OCI-LY1 (cell line): ENCODE results near the gene ETFB.

Experiments
- H2AFZ ChIP-seq: fragments of 200-600 bp; sonication (generic), shearing (Covaris generic); 2 replicates; pipeline ENCODE4 v1.6.0; 2014; ENCODE audit warnings: antibody characterized with exemption, mild to moderate bottlenecking, low read length
- H3F3A ChIP-seq: fragments of 200-600 bp; sonication (generic), shearing (Covaris generic); 2 replicates; pipeline ENCODE4 v1.6.0; 2014; ENCODE audit warnings: mild to moderate bottlenecking, antibody characterized with exemption, low read length, moderate library complexity; ENCODE audit not compliant: insufficient read depth
- H3K27ac ChIP-seq: fragments of 200-600 bp; sonication (generic); 2 replicates; pipeline ENCODE4 v1.5.1; 2014; ENCODE audit warnings: low read length, mixed run types, mild to moderate bottlenecking, low read depth; ENCODE audit not compliant: poor library complexity, severe bottlenecking
- H3K27me3 ChIP-seq: fragments of 200-600 bp; sonication (generic); 2 replicates; pipeline ENCODE4 v1.6.0; 2014; ENCODE audit warnings: antibody characterized with exemption, mild to moderate bottlenecking, low read length, moderate library complexity; ENCODE audit not compliant: insufficient read depth
- H3K36me3 ChIP-seq: fragments of 200-600 bp; sonication (generic); 2 replicates; pipeline ENCODE4 v1.6.1; 2014; ENCODE audit warnings: mild to moderate bottlenecking, antibody characterized with exemption, low read length, moderate library complexity, mixed read lengths; ENCODE audit not compliant: insufficient read depth
- H3K4me1 ChIP-seq: fragments of 200-600 bp; sonication (generic); 2 replicates; pipeline ENCODE4 v1.5.1; 2014; ENCODE audit warnings: mild to moderate bottlenecking, low read length, moderate library complexity; ENCODE audit not compliant: insufficient read depth, severe bottlenecking
- H3K4me2 ChIP-seq: fragments of 200-600 bp; sonication (generic), shearing (Covaris generic); 2 replicates; pipeline ENCODE4 v1.6.1; 2014; ENCODE audit warnings: low read length
- H3K4me3 ChIP-seq: fragments of 200-600 bp; sonication (generic); 2 replicates; pipeline ENCODE4 v1.5.1; 2014; ENCODE audit warnings: low read length, low read depth, mild to moderate bottlenecking, mixed read lengths; ENCODE audit not compliant: poor library complexity, severe bottlenecking
- H3K79me2 ChIP-seq: fragments of 200-600 bp; shearing (Covaris generic); 2 replicates; pipeline ENCODE4 v1.6.1; 2016; ENCODE audit warnings: mixed run types, low read length, mixed read lengths; ENCODE audit not compliant: insufficient read depth
- H3K9ac ChIP-seq: fragments of 200-600 bp; sonication (generic), shearing (Covaris generic); 2 replicates; pipeline ENCODE4 v1.6.1; 2014; ENCODE audit warnings: mild to moderate bottlenecking, low read length, mixed read lengths
- H3K9me2 ChIP-seq: fragments of 200-600 bp; sonication (generic), shearing (Covaris generic); 2 replicates; pipeline ENCODE4 v1.6.1; 2014; ENCODE audit warnings: low read depth, mild to moderate bottlenecking, low read length, mixed read lengths
- H3K9me3 ChIP-seq: fragments of 200-600 bp; shearing (Covaris generic); 2 replicates; pipeline ENCODE4 v1.6.1; 2014; ENCODE audit warnings: low read length, mixed read lengths
- H4K20me1 ChIP-seq: fragments of 200-600 bp; sonication (generic), shearing (Covaris generic); 2 replicates; pipeline ENCODE4 v1.6.0; 2016; ENCODE audit warnings: mild to moderate bottlenecking, low read length; ENCODE audit not compliant: insufficient read depth
- CTCF ChIP-seq: fragments of 200-600 bp; sonication (generic), shearing (Covaris generic); IDR thresholded peaks from 2 replicates; pipeline ENCODE4 v1.5.1; 2017; ENCODE audit warnings: mild to moderate bottlenecking, antibody characterized with exemption, low read length, moderate library complexity, mixed read lengths
- EZH2 ChIP-seq: fragments of 200-600 bp; sonication (generic), shearing (Covaris generic); IDR thresholded peaks from 2 replicates; pipeline ENCODE4 v1.8.0; 2017; ENCODE audit warnings: borderline replicate concordance, mixed run types, mild to moderate bottlenecking, antibody characterized with exemption, low read length, moderate library complexity, mixed read lengths

The ETFB gene

GRCh38 chr19:51326216-51327065, 39.7 kb downstream of the ETFB start:
- H3K36me3 ChIP-seq = no peaks in the 10 kb centered on the region

GRCh38 chr19:51325161-51325976, 40.8 kb downstream of the ETFB start:
- TF ChIP-seq EZH2 = no peak
- no peak for TF ChIP-seq CTCF

More at GRCh38 chr19:51326216-51327065, 39.7 kb downstream of the ETFB start:
- Histone ChIP-seq H3K9me2 (no peaks in the 10 kb centered on the region), H3K4me3 (no peak overlapping the region), H2AFZ (no peak overlapping the region), H3K27ac (no peak overlapping the region), H3K79me2 (no peaks in the 10 kb centered on the region), H3K9ac (no peak overlapping the region), H3K4me2 (no peak overlapping the region), H3F3A (no peaks in the 10 kb centered on the region), H4K20me1 (no peaks in the 10 kb centered on the region), H3K4me1 (no peaks in the 10 kb centered on the region), H3K9me3 (no peaks in the 10 kb centered on the region), H3K27me3 (no peaks in the 10 kb centered on the region)
- TF ChIP-seq CTCF (no peak), EZH2 (no peak)

GRCh38 chr19:51324167-51324481, 42.1 kb downstream of the ETFB start:
- H3K9ac ChIP-seq = no peak overlapping the region
- H3K9me2 ChIP-seq = no peaks in the 10 kb centered on the region
- H3K36me3 ChIP-seq = no peaks in the 10 kb centered on the region
- H4K20me1 ChIP-seq = no peaks in the 10 kb centered on the region
- no peaks in the 10 kb centered on the region for H3K79me2 ChIP-seq
- no peaks in the 10 kb centered on the region for H3K4me1 ChIP-seq
- no peaks in the 10 kb centered on the region for H3K9me3 ChIP-seq
- no peaks in the 10 kb centered on the region for H3F3A ChIP-seq
- no peak for TF ChIP-seq CTCF
- TF ChIP-seq EZH2 = no peak
- no peak overlapping the region for H2AFZ ChIP-seq
- no peak overlapping the region for H3K4me2 ChIP-seq
- H3K27ac ChIP-seq = no peak overlapping the region
- no peak overlapping the region for H3K4me3 ChIP-seq
- H3K27me3 ChIP-seq = no peaks in the 10 kb centered on the region

More at GRCh38 chr19:51325161-51325976, 40.8 kb downstream of the ETFB start:
- H3K4me3 ChIP-seq = no peak overlapping the region
- H3K27me3 ChIP-seq = no peaks in the 10 kb centered on the region
- H4K20me1 ChIP-seq = no peaks in the 10 kb centered on the region
- no peaks in the 10 kb centered on the region for H3F3A ChIP-seq
- H3K9me2 ChIP-seq = no peaks in the 10 kb centered on the region
- no peaks in the 10 kb centered on the region for H3K36me3 ChIP-seq
- no peaks in the 10 kb centered on the region for H3K9me3 ChIP-seq
- no peaks in the 10 kb centered on the region for H3K79me2 ChIP-seq
- no peak overlapping the region for H3K9ac ChIP-seq
- no peaks in the 10 kb centered on the region for H3K4me1 ChIP-seq
- H3K4me2 ChIP-seq = no peak overlapping the region
- no peak overlapping the region for H2AFZ ChIP-seq
- no peak overlapping the region for H3K27ac ChIP-seq
